ENCODE results near the gene HACD2. TPM values are rescaled to one million over a fixed set of nuclear protein-coding genes. Genes with fewer than 3 reads are reported as not detected.

HACD2 gene, protein sequence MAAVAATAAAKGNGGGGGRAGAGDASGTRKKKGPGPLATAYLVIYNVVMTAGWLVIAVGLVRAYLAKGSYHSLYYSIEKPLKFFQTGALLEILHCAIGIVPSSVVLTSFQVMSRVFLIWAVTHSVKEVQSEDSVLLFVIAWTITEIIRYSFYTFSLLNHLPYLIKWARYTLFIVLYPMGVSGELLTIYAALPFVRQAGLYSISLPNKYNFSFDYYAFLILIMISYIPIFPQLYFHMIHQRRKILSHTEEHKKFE
- total RNA-seq = 23.5 TPM

- DNase-seq = peak; percentile 99
These were observed at the start of gene HACD2 for GRCh38 chr3:123584988-123585937. HACD2 (minus strand) TSS chr3:123585053; CDS start chr3:123585027, 26 bp downstream.

DNA sequence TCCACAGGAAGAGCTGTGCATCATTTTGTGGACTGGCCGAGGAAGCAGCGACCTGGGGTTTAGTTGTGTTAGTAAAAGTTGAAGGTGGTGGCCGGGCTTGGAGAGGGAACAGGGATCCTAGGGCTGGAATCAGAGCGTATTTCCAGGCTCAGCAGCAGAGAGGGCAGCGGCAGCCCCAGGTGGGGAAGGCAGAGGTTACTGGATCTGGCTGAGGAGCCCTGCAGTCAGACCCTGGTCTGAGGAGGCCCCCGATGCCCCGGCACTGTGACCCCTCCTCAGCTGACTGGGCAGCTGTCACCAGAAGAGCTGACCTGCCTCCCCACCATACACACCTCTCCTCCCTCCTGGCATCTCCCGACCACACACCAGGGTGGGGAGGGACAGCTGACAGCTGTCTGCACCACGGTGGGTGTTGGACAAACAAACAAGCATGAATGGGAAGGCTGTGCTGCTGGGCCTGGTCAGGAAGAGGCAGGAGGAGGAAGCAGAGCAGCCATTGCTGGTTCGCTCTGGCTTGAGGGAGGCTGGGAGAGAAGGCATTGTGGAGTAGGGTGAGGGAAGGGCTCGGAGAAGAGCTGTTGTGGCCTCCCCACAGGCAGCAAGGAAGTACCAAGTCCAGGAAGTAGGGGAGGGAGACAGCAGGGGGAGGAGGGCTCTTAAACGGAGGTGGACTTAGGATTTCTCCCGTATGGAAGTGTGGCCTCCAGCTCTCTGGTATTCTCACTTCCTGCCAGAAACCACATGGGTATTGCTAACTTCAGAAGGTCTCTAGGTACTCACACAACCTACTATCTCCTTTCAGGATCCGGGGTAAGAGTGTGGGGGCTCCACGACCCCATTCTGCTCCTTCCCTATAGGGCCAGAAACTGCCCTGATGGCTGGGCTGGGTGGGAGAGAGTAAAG lies 49.5 kb upstream of the HACD2 start:
- DNase-seq = no peak

DNA sequence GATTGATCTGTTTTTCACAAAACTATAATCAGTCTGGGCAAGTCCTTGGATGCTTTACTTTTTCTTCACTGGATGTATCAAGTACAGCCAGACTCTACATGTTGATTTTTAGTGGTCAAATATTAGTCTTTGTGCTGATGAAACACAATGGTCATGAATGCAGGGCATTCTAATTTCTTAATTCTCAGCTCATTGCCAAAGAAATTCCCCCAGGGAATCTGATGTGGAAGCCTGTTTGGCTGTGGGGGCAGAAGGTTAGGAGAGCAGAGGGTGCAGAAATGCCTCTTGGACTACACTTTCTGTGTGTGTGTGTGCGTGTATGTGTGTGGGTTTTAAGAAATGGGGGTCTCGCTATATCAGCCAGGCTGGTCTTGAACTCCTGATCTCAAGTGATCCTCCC lies 48.7 kb upstream of the HACD2 start:
- DNase-seq = no peak

GRCh38 chr3:123632161-123632655 lies 47.4 kb upstream of the HACD2 start:
- DNase-seq = peak; percentile 79

DNA sequence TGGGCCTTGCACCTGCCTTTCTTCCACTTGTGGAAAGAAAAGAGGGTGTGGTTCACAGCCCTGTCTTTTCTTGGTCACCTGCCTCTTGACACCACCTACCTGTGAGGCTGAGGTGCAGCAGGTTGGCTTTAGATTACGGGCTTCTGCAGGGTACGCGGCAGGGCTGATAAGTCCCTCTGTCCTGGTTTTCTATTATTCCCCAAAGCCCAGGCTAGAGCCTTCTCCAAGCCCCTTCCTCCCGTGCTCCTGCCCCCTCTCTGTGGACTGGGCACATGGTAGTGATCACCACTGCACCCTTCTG lies 44.8 kb upstream of the HACD2 start:
- no peak for DNase-seq

DNA sequence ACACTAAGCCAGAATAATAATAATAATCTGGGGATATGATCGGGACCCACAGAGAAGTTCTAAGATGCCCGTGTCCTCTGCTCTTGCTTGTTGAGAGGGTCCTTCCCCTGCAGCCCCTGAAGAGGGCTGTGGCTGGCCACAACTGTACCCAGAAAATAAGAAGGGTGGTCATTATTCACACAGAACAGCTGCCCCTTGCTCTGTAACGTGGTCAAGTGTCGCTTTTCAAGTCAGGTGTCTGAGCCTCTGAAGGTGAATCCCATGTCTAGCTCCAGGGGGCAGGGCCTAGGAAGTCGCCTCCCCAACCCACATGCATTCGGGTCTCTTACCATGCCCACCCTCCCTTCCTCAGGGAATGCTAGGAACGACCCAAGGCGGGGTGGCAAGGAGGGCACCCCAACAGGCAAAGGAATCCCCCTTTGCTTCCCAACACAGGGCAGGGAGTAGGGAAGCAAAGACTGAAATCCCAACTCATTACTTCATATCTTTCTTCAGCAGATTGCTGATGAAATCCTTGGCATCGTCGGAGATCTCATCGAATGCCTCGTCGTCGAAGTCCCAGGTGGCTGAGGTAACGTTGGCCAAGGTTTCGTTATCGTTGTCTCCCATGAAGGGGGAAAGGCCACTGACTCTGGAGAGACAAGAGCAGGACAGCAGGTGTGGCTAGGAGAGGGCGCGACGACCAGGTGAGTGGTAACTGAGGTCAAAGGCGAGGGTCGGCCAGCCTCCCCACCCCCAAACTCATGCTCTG lies 44.3 kb upstream of the HACD2 start:
- DNase-seq = no peak

DNA sequence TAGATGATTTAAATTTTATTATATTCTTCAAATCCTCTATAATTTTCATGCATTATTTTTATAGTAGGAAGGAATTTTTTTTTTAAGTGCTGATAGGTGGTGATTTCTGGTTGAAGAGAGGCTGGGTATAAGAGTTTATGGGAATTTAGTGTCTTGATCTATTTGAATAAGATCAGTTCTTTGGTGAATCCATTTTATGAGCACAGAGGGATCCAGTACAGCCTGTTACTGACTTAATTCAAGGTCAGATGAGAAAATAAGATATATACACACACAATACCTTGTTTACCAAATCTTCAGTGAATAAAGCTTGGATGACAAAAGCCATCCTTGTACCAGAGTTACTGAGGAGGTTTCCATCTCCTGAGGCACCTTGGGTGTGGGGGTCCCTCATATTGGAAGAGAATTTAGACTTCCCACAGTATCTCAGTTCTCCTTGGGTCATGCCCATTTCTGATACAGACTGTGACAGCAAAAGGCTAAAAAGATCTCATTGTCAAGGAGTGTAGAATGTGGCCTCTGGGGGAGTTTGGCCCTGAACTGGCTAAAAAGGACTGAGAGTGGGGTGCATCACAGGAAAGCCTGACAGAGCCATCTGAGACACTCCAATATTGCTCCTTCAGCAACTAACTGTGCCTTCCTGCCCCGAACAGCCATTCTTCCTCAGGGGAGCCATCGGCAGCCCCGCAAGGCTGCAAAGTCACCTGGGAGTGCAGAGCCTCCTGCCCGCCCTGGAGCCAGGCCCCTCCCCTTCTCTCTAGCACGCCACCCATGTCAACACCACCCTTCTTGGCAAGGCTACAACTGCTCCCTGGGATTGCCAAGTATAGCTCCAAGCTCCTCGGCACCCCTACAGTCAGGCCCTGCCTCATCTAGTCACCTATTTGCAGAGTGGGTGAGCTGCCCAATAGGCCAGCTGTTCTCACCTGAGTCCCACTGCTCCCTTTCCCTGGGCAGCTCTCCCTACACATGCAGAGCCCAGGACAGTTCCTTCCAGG lies 43.1 kb upstream of the HACD2 start:
- no peak for DNase-seq

GRCh38 chr3:123626881-123627280 lies 42.0 kb upstream of the HACD2 start:
- DNase-seq = no peak

DNA sequence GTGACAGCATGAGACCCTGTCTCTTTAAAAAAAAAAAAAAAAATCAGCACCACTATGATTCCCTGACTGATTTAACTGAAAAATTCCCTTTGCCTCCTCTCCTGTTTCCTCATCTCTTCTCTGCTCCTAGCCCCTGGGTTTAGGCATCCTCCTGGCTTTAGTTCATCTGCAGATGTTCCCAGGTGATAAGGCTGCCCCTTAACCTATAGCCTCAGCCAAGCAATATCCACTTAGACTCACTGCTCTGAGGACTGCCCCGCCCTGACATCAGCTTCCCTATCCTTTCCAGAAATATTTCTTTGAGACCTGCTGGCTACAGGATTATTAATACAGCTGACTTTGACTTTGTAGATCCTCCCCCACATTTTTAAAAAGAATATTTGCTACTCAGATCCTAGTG lies 39.4 kb upstream of the HACD2 start:
- no peak for DNase-seq

GRCh38 chr3:123623346-123623880 lies 38.6 kb upstream of the HACD2 start:
- DNase-seq = no peak

DNA sequence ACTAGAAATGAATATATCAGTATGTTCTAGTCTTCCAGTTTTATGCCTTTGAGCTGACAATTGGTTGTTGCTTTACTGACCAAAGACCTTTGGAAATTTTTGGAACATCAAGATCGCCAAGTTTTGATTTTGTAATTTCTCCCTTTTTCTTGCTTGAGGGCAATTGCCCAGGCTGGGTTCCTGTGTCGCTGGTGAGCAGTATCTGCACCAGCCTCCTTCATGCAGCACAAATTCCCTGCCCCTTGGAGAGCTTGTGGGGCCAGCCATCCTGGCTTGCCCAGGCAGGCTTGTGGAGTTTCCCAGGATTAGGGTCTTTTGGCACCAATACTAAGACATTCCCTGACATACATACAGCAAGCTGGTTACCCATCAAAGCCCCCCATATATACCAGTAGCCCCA lies 37.9 kb upstream of the HACD2 start:
- no peak for DNase-seq

DNA sequence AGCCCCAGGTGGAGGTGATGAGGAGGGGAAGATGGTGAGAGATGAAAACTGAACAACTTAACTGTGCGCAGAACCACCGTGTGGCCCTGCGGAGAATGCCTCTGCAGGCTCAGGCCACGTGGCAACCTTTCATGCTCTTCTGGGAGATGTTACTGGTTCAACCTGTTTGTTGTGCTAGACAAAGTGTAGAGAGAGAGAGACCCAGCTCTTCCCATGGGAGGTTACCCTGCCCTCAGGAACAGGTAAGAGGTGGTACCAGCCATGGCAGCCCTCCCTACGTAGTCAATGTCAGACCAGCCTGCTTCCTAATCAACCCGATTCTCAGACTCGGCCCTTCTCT lies 37.0 kb upstream of the HACD2 start:
- no peak for DNase-seq

GRCh38 chr3:123621186-123621849 lies 36.5 kb upstream of the HACD2 start:
- DNase-seq = no peak

- peak; percentile 57 for DNase-seq
These were observed 35.5 kb upstream of the HACD2 start for GRCh38 chr3:123620343-123620742.

DNA sequence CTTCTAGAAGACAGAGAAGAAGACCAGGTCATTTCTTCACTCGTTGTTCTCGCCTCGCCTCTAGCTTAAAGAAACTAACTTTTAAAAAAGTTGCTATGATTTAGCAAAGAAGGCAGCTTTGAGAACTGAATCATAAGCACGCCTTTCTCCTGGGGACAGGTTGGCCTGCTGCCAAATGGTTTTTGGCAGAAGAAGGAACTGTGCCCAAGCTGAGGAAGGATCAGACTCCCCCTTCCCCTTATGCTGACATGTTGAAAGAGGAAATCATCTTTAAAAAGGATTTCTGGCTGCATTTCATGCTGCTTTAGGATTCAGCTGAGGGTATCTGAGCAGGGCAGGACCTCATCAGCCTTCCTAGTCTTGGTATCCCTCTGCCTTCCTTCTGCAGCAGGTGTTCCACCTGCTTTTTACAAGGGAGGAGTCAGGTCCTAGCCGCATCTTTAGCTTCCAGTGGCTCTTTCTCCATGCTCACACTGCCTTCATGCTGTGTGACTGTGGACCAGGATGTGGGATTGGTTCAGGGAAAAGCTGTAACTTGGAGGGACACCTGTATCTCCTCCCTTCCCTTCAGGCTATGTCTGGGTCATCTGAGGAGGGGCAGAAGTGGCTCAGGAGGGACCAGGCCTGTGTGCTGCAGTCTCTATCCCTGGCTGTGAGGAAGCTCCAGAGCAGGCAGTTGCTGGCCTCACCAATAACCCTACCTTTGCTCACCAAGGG lies 34.1 kb upstream of the HACD2 start:
- DNase-seq = peak; percentile 90

GRCh38 chr3:123618076-123618708 lies 33.3 kb upstream of the HACD2 start:
- DNase-seq = no peak

GRCh38 chr3:123616593-123616992 lies 31.7 kb upstream of the HACD2 start:
- DNase-seq = no peak

GRCh38 chr3:123613543-123613942 lies 28.7 kb upstream of the HACD2 start:
- no peak for DNase-seq
